Neural cell (in vitro differentiated cells): ENCODE measurements around the gene KRT40.

Experiments
- EP300 ChIP-seq: fragments of 450-650 bp; conservative IDR thresholded peaks from 2 replicates; pipeline ENCODE4 v1.6.1; 2014; ENCODE audit warnings: antibody characterized with exemption, mild to moderate bottlenecking, moderate library complexity; ENCODE audit not compliant: poor library complexity, severe bottlenecking
- EZH2 ChIP-seq: fragments of 200-600, 300-800 bp; shearing (Covaris generic), sonication (generic); IDR thresholded peaks from 2 replicates; pipeline ENCODE4 v1.6.1; 2014; ENCODE audit warnings: antibody characterized with exemption, low read length, borderline replicate concordance, mild to moderate bottlenecking; ENCODE audit not compliant: insufficient read depth, poor library complexity, severe bottlenecking
- MXI1 ChIP-seq: fragments of 450-650 bp; conservative IDR thresholded peaks from 2 replicates; pipeline ENCODE4 v1.6.1; 2014; ENCODE audit warnings: antibody characterized with exemption, mild to moderate bottlenecking; ENCODE audit not compliant: poor library complexity, severe bottlenecking
- POLR2AphosphoS5 ChIP-seq: IDR thresholded peaks from 2 replicates; pipeline ENCODE4 v1.6.1; 2012
- RAD21 ChIP-seq: fragments of 450-650 bp; conservative IDR thresholded peaks from 2 replicates; pipeline ENCODE4 v1.6.1; 2014; ENCODE audit warnings: antibody characterized with exemption, mild to moderate bottlenecking, moderate library complexity
- SMC3 ChIP-seq: fragments of 450-650 bp; conservative IDR thresholded peaks from 2 replicates; pipeline ENCODE4 v1.6.1; 2014; ENCODE audit warnings: antibody characterized with exemption, mild to moderate bottlenecking, moderate library complexity; ENCODE audit not compliant: poor library complexity
- TAF1 ChIP-seq: IDR thresholded peaks from 2 replicates; pipeline ENCODE4 v1.6.1; 2012; ENCODE audit warnings: low read depth
- TF ChIP-seq, protein P1 (sequence below): fragments of 450-650 bp; IDR thresholded peaks from 2 replicates; pipeline ENCODE4 v1.5.1; 2014; ENCODE audit warnings: antibody characterized with exemption, mild to moderate bottlenecking, moderate library complexity; ENCODE audit not compliant: poor library complexity, severe bottlenecking

GRCh38 chr17:40931311-40931710 lies 52.8 kb downstream of the KRT40 start:
- TF ChIP-seq, protein P1, sequence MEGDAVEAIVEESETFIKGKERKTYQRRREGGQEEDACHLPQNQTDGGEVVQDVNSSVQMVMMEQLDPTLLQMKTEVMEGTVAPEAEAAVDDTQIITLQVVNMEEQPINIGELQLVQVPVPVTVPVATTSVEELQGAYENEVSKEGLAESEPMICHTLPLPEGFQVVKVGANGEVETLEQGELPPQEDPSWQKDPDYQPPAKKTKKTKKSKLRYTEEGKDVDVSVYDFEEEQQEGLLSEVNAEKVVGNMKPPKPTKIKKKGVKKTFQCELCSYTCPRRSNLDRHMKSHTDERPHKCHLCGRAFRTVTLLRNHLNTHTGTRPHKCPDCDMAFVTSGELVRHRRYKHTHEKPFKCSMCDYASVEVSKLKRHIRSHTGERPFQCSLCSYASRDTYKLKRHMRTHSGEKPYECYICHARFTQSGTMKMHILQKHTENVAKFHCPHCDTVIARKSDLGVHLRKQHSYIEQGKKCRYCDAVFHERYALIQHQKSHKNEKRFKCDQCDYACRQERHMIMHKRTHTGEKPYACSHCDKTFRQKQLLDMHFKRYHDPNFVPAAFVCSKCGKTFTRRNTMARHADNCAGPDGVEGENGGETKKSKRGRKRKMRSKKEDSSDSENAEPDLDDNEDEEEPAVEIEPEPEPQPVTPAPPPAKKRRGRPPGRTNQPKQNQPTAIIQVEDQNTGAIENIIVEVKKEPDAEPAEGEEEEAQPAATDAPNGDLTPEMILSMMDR = no peak
- TF ChIP-seq POLR2AphosphoS5 (no peak), EZH2 (no peak), RAD21 (no peak), MXI1 (no peak), EP300 (no peak), SMC3 (no peak), TAF1 (no peak)
